Ishikawa (cell line): ENCODE data around the gene EEIG1.

Experiments used
- FOXM1 ChIP-seq: IDR thresholded peaks from 2 replicates; pipeline ENCODE4 v1.6.1; 2012; ENCODE audit warnings: low read depth, borderline replicate concordance
- TAF1 ChIP-seq: IDR thresholded peaks from 2 replicates; pipeline ENCODE4 v1.6.1; 2012; ENCODE audit warnings: low read depth, mild to moderate bottlenecking

GRCh38 chr9:127968700-127969383 lies 11.9 kb downstream of the EEIG1 start:
- TF ChIP-seq TAF1 (no peak), FOXM1 (no peak)
